PC-9 (cell line): ENCODE measurements around the gene EPG5. TPM values are rescaled to one million over a fixed set of nuclear protein-coding genes. Genes with fewer than 3 reads are reported as not detected.

Experiments used
- BruUV-seq: library from RNA; stranded (reverse); fragments of 400-500 nt; replicated peaks from 2 replicates; lab custom pipeline; 2021; lab: Mats Ljungman, UMichigan
- CTCF ChIA-PET: fragments of 300-600 bp; sonication (Branson Sonifier 250); formaldehyde crosslinking; loops from one replicate; lab custom pipeline; 2022; ENCODE audit warnings: antibody characterized with exemption; lab: Charles Lee
- POLR2A ChIA-PET: fragments of 300-600 bp; sonication (Branson Sonifier 250); formaldehyde crosslinking; loops from one replicate; lab custom pipeline; 2022; ENCODE audit warnings: antibody characterized with exemption; ENCODE audit not compliant: unreplicated experiment; lab: Charles Lee
- DNase-seq, 2 experiments: peaks; one replicate each; pipeline versions ENCODE4 v3.0.0 to v3.0.0-alpha.2; 2015 to 2022; ENCODE audit warnings: mixed read lengths in 1 of 2
- H2AFZ ChIP-seq: fragments of 200-600 bp; sonication (generic); 2 replicates; pipeline ENCODE4 v1.8.1; 2017; ENCODE audit warnings: antibody characterized with exemption
- H3F3A ChIP-seq: fragments of 200-600 bp; sonication (generic); 2 replicates; pipeline ENCODE4 v1.8.1; 2017; ENCODE audit warnings: antibody characterized with exemption, mild to moderate bottlenecking, low read depth; ENCODE audit not compliant: insufficient read depth
- H3K27ac ChIP-seq: fragments of 200-600 bp; sonication (generic); 2 replicates; pipeline ENCODE4 v1.6.1; 2016; ENCODE audit warnings: mixed run types
- H3K27me3 ChIP-seq: fragments of 200-600 bp; sonication (generic); 2 replicates; pipeline ENCODE4 v1.6.1; 2016; ENCODE audit warnings: low read depth, mixed run types; ENCODE audit not compliant: insufficient read depth
- H3K36me3 ChIP-seq: fragments of 200-600 bp; sonication (generic); 2 replicates; pipeline ENCODE4 v1.6.1; 2016; ENCODE audit warnings: low read depth, mixed run types
- H3K4me1 ChIP-seq: fragments of 200-600 bp; sonication (generic); replicated peaks from 2 replicates; pipeline ENCODE4 v1.6.1; 2016; ENCODE audit warnings: mixed run types; ENCODE audit not compliant: insufficient read depth
- H3K4me2 ChIP-seq: fragments of 200-600 bp; sonication (generic); 2 replicates; pipeline ENCODE4 v1.6.1; 2017; ENCODE audit warnings: mixed run types
- H3K4me3 ChIP-seq: fragments of 200-600 bp; sonication (generic); 2 replicates; pipeline ENCODE4 v1.6.1; 2016; ENCODE audit warnings: mixed run types
- H3K79me2 ChIP-seq: fragments of 200-600 bp; sonication (generic); 2 replicates; pipeline ENCODE4 v1.6.1; 2017; ENCODE audit warnings: low read depth, mixed run types
- H3K9me2 ChIP-seq: fragments of 200-600 bp; sonication (generic); 2 replicates; pipeline ENCODE4 v1.8.1; 2017; ENCODE audit warnings: mild to moderate bottlenecking; ENCODE audit not compliant: insufficient read depth
- H3K9me3 ChIP-seq: fragments of 200-600 bp; sonication (generic); 2 replicates; pipeline ENCODE4 v1.8.1; 2016; ENCODE audit warnings: low read depth; ENCODE audit not compliant: insufficient read depth
- H4K20me1 ChIP-seq: fragments of 200-600 bp; sonication (generic); 2 replicates; pipeline ENCODE4 v1.8.1; 2017; ENCODE audit not compliant: insufficient read depth
- EZH2 ChIP-seq: fragments of 200-600 bp; sonication (generic); IDR thresholded peaks from 2 replicates; pipeline ENCODE4 v1.8.0; 2017; ENCODE audit warnings: antibody characterized with exemption, low read depth
- intact Hi-C: fragments of 100-400 bp; cut with micrococcal nuclease; formaldehyde crosslinking; loops from one replicate; pipeline ENCODE4 v1.10.0; 2022; ENCODE audit not compliant: unreplicated experiment
- total RNA-seq: library from RNA; stranded (reverse); gene quantifications from 2 replicates; pipeline ENCODE4 v1.2.3, GENCODE V29; 2021
- TF ChIP-seq, protein P1 (sequence below): fragments of 200-600 bp; sonication (generic); conservative IDR thresholded peaks from 2 replicates; pipeline ENCODE4 v1.6.1; 2017; ENCODE audit warnings: mixed run types, antibody characterized with exemption, mild to moderate bottlenecking, moderate library complexity

The EPG5 gene
- total RNA-seq, 1 experiment from 2014 or later: 19.5 TPM

DNA sequence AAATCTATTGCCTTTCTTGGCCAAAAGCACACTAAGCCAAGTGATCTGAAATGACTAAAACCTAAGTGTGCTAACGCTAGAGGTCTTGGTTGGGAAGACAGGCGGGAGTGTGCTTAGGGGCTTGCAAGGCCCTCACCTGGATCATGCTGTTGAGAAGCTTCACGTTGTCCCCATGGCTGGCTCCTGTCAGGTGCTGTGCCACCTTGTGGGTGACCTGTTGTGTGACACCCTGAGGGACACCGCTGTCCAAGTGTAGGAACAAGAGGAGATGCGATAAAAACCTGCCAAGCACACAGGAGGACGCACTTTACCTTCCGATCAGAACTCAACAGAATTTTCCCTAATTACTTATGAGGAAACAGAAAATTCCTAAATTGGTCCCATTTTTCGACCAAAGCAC lies 50.8 kb downstream of the EPG5 start:
- POLR2A ChIA-PET: no interaction called here
- Histone ChIP-seq H3K4me2 (no peak overlapping the region), H3K4me1 (no peaks in the 10 kb centered on the region), H3K27me3 (no peaks in the 10 kb centered on the region), H4K20me1 (no peaks in the 10 kb centered on the region), H3K79me2 (no peaks in the 10 kb centered on the region), H2AFZ (no peak overlapping the region), H3K36me3 (peaks cover 25% of the 10 kb centered on the region), H3K9me3 (no peaks in the 10 kb centered on the region), H3K27ac (no peak overlapping the region), H3F3A (peaks cover 5% of the 10 kb centered on the region; the same call in 1 of the 2 replicates), H3K9me2 (no peaks in the 10 kb centered on the region), H3K4me3 (no peak overlapping the region)
- CTCF ChIA-PET: interaction anchor here (0.6 kb wide), 1 partner anchor 15 kb away, joined by 3 read pairs; no protein-coding TSS in a partner anchor
- BruUV-seq: no TSS peak
- no peak for TF ChIP-seq EZH2
- TF ChIP-seq, protein P1, sequence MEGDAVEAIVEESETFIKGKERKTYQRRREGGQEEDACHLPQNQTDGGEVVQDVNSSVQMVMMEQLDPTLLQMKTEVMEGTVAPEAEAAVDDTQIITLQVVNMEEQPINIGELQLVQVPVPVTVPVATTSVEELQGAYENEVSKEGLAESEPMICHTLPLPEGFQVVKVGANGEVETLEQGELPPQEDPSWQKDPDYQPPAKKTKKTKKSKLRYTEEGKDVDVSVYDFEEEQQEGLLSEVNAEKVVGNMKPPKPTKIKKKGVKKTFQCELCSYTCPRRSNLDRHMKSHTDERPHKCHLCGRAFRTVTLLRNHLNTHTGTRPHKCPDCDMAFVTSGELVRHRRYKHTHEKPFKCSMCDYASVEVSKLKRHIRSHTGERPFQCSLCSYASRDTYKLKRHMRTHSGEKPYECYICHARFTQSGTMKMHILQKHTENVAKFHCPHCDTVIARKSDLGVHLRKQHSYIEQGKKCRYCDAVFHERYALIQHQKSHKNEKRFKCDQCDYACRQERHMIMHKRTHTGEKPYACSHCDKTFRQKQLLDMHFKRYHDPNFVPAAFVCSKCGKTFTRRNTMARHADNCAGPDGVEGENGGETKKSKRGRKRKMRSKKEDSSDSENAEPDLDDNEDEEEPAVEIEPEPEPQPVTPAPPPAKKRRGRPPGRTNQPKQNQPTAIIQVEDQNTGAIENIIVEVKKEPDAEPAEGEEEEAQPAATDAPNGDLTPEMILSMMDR: peak; percentile 41
- intact Hi-C loops: loop anchor here (10.0 kb wide), 1 partner anchor 738 kb away; the partner anchor contains the start of gene LOXHD1
- DNase-seq: no peak

DNA sequence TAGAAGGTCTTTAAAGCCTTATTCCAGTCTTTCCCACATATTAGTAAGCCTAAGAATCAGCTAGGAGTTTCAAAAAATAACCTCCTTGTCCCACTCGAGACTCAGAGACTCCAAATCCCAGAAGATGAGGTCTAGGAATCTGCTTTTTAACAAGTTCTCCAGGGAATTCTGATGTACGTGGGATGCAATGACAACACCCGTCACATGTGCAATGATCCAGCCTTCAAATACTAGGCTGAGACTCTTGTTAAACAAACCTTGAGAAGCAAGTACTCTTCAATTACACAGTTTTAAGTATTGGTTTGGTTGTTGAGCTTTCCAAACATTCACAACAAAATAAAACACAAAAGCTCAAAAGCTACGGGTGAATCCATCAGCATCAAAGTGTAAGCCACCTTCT lies 53.9 kb downstream of the EPG5 start:
- Histone ChIP-seq H2AFZ (no peak overlapping the region), H3K4me1 (no peaks in the 10 kb centered on the region), H3K4me2 (no peak overlapping the region), H3K27me3 (no peaks in the 10 kb centered on the region), H4K20me1 (no peaks in the 10 kb centered on the region), H3K9me3 (no peaks in the 10 kb centered on the region), H3K79me2 (no peaks in the 10 kb centered on the region), H3F3A (no peaks in the 10 kb centered on the region), H3K36me3 (peaks cover 24% of the 10 kb centered on the region; the same call in 1 of the 2 replicates), H3K4me3 (no peak overlapping the region), H3K9me2 (no peaks in the 10 kb centered on the region), H3K27ac (no peak overlapping the region)
- no peak for TF ChIP-seq EZH2
- TF ChIP-seq, protein P1: no peak
- CTCF ChIA-PET: no interaction called here
- DNase-seq: no peak
- BruUV-seq: no TSS peak
- intact Hi-C loops: loop anchor here (10.0 kb wide), 1 partner anchor 742 kb away; the partner anchor contains the start of gene LOXHD1
- POLR2A ChIA-PET: no interaction called here

- Histone ChIP-seq H4K20me1 (no peaks in the 10 kb centered on the region), H3K9me3 (no peaks in the 10 kb centered on the region), H3K36me3 (peaks cover 29% of the 10 kb centered on the region), H3F3A (no peaks in the 10 kb centered on the region), H3K27me3 (no peaks in the 10 kb centered on the region), H3K79me2 (no peaks in the 10 kb centered on the region), H2AFZ (no peak overlapping the region), H3K9me2 (no peaks in the 10 kb centered on the region), H3K4me1 (no peaks in the 10 kb centered on the region), H3K27ac (no peak overlapping the region), H3K4me3 (no peak overlapping the region), H3K4me2 (no peak overlapping the region)
- TF ChIP-seq EZH2: no peak
- TF ChIP-seq, protein P1: peak; percentile 85
- intact Hi-C loops: loop anchor here (10.0 kb wide), 1 partner anchor 744 kb away; the partner anchor contains the start of gene LOXHD1
- DNase-seq: peak; percentile 28 to 62
- ChIA-PET POLR2A (no interaction called here), CTCF (no interaction called here)
- BruUV-seq: no TSS peak
These were observed 56.6 kb downstream of the EPG5 start for GRCh38 chr18:45910405-45911023.
